Measurements from ENCODE around the gene NUP214.

Gene NUP214

DNA sequence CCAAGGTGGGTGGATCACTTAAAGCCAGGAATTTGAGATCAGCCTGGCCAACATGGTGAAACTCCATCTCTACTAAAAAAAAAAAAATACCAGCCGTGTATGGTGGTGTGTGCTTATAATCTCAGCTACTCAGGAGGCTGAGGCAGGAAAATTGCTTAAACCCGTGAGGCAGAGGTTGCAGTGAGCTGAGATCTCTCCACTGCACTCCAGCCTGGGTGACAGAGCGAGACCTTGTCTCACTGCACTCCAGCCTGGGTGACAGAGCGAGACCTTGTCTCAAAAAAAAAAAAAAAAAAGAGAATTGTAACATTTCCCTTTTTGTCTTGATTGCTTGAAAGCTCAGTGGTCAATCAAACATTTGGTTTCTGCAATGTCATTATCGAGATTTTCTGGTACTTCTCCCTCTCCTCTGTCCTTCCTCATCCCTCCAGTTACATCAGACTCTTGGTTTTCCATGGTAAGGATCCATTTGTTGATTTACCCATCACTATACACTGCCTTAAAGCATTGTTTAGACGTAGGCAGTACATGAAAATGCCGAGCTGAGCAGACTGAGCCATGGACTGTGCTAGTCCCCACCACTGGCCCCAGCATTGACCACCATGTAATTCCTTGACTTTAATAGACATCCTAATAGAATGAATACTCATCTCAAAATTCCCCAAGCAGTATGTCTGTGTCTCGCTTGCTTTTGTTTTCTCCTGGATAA, 40.6 kb upstream of the NUP214 start:
- no peak overlapping the region for H3K27ac ChIP-seq
- TF ChIP-seq CTCF (IDR thresholded peaks at IDR 0.05) (no peak), ZFX (IDR thresholded peaks at IDR 0.05; ENCODE audit: borderline replicate concordance) (no peak)

DNA sequence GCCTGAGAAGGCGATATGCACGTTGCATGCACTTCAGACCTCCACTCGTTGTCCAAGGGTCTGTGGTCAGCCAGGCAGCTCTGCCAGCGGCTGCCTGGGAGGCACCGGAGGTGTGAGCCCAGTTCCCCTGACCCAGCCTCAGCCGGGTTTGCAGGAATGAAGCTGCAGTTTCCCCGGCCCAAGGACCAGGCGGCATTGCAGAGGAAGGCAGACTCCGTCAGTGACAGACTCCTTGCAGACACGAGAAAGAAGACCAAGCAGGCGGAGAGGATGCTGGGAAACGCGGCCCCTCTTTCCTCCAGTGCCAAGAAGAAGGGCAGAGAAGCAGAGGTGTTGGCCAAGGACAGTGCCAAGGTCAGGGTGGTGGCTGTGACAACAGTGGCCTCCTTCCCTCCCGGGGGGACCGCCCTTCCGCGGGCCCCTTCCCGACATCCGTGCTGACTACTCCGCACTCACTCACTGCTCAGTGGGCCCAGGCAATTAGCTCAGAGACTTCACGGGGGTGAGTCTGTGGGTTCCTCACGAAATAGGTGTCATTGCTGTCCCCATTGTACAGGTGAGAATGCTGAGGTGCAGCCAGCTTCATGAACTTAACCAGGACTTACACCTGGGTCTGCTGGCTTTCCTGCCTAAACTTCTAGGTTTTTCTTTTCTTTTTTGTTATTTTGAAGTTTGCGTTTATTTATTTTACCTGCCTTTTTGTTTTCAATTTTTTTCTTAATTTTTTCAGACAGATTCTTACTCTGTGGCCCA, 39.8 kb upstream of the NUP214 start:
- no peak for TF ChIP-seq CTCF (IDR thresholded peaks at IDR 0.05)
- no peak for TF ChIP-seq ZFX (IDR thresholded peaks at IDR 0.05; ENCODE audit: borderline replicate concordance)
- H3K27ac ChIP-seq = no peak overlapping the region

- H3K27ac ChIP-seq = no peak overlapping the region
- no peak for TF ChIP-seq CTCF (IDR thresholded peaks at IDR 0.05)
- TF ChIP-seq ZFX (IDR thresholded peaks at IDR 0.05; ENCODE audit: borderline replicate concordance) = no peak
These were observed 38.0 kb upstream of the NUP214 start for GRCh38 chr9:131087354-131087893.

GRCh38 chr9:131090025-131090787, 35.2 kb upstream of the NUP214 start:
- H3K27ac ChIP-seq = no peak overlapping the region
- TF ChIP-seq ZFX (IDR thresholded peaks at IDR 0.05; ENCODE audit: borderline replicate concordance) = no peak
- no peak for TF ChIP-seq CTCF (IDR thresholded peaks at IDR 0.05)

- no peak overlapping the region for H3K27ac ChIP-seq
- TF ChIP-seq ZFX (IDR thresholded peaks at IDR 0.05; ENCODE audit: borderline replicate concordance) (no peak), CTCF (IDR thresholded peaks at IDR 0.05) (no peak)
These were observed 33.9 kb upstream of the NUP214 start for GRCh38 chr9:131091352-131091992.

DNA sequence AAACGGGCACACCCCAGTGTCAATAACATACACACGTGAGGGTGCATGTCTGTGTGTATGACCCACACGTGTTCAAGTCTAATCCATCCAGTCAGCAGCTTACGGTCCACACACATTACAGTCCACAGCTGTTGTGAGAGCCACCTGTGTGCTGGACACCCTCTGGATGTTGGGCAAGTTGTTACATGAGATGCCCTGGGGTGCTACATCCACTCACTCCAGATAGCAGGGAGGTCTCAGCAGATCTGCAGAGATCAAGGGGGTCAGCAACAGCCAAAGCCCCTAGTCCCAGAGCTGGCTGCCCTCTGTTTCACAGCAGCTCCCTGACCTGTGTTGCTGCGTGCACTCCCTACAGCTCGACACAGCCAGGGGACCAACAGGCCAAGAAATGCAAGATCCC, 33.4 kb upstream of the NUP214 start:
- TF ChIP-seq CTCF (IDR thresholded peaks at IDR 0.05) (no peak), ZFX (IDR thresholded peaks at IDR 0.05; ENCODE audit: borderline replicate concordance) (no peak)
- no peak overlapping the region for H3K27ac ChIP-seq
